HepG2 (cell line): ENCODE data around the gene ZNF652. TPM values are rescaled to one million over a fixed set of nuclear protein-coding genes. Genes with fewer than 3 reads are reported as not detected.

ENCODE experiments used
- CBX5 ChIP-seq: sonication (generic); formaldehyde crosslinking; IDR thresholded peaks from 2 replicates; pipeline ENCODE4 v1.4.0; 2020; ENCODE audit warnings: missing genetic modification reagents, borderline replicate concordance
- CCAR2 ChIP-seq: fragments of 200-400 bp; formaldehyde crosslinking; optimal IDR thresholded peaks from 2 replicates; pipeline ENCODE3; 2018; ENCODE audit warnings: low read depth, mild to moderate bottlenecking, low read length, moderate library complexity
- FIP1L1 ChIP-seq: fragments of 200-400 bp; formaldehyde crosslinking; IDR thresholded peaks from 2 replicates; pipeline ENCODE4 v1.6.1; 2018; ENCODE audit warnings: low read depth, mild to moderate bottlenecking, low read length, moderate library complexity, borderline replicate concordance; ENCODE audit not compliant: insufficient read depth
- GABPA ChIP-seq, 2 experiments: IDR thresholded peaks; 2 replicates each; pipeline ENCODE4 v1.6.1; 2011 to 2016; ENCODE audit warnings: low read depth in 2 of 2, low read length in 1 of 2, missing biosample characterization in 1 of 2, missing genetic modification characterization in 1 of 2
- GLI4 ChIP-seq: sonication (generic); formaldehyde crosslinking; IDR thresholded peaks from 2 replicates; pipeline ENCODE4 v1.5.1; 2020; ENCODE audit warnings: missing genetic modification reagents, mild to moderate bottlenecking, moderate library complexity, borderline replicate concordance
- KLF16 ChIP-seq, 2 experiments: sonication (generic) in 1 of 2; formaldehyde crosslinking in 1 of 2; IDR thresholded peaks; 2 replicates each; pipeline versions ENCODE4 v1.6.1 to v1.8.0; 2016 to 2023; ENCODE audit warnings: missing genetic modification reagents in 2 of 2, missing compliant biosample characterization in 1 of 2
- SMARCC2 ChIP-seq: fragments of 450-650 bp; IDR thresholded peaks from 2 replicates; pipeline ENCODE4 v1.6.1; 2017; ENCODE audit warnings: antibody characterized with exemption, mild to moderate bottlenecking
- SNAPC2 ChIP-seq: sonication (generic); formaldehyde crosslinking; IDR thresholded peaks from 2 replicates; pipeline ENCODE4 v1.8.1; 2022; ENCODE audit warnings: mild to moderate bottlenecking, missing genetic modification reagents
- ZKSCAN5 ChIP-seq: sonication (generic); formaldehyde crosslinking; IDR thresholded peaks from 2 replicates; pipeline ENCODE4 v1.5.1; 2020; ENCODE audit warnings: mild to moderate bottlenecking, missing genetic modification reagents
- ZNF136 ChIP-seq: sonication (generic); formaldehyde crosslinking; IDR thresholded peaks from 2 replicates; pipeline ENCODE4 v1.8.1; 2022; ENCODE audit warnings: low read depth, mild to moderate bottlenecking, moderate library complexity, missing genetic modification reagents
- ZNF274 ChIP-seq: sonication (generic); formaldehyde crosslinking; IDR thresholded peaks from 2 replicates; pipeline ENCODE4 v1.5.1; 2020; ENCODE audit warnings: mild to moderate bottlenecking, missing genetic modification reagents
- ZNF296 ChIP-seq: sonication (generic); formaldehyde crosslinking; conservative IDR thresholded peaks from 2 replicates; pipeline ENCODE4 v1.5.0; 2020; ENCODE audit warnings: mild to moderate bottlenecking, missing genetic modification reagents
- ZNF567 ChIP-seq: sonication (generic); formaldehyde crosslinking; IDR thresholded peaks from 2 replicates; pipeline ENCODE4 v1.8.1; 2023; ENCODE audit warnings: mild to moderate bottlenecking, missing genetic modification reagents, borderline replicate concordance
- ZNF598 ChIP-seq: sonication (generic); formaldehyde crosslinking; IDR thresholded peaks from 2 replicates; pipeline ENCODE4 v1.5.1; 2020; ENCODE audit warnings: mild to moderate bottlenecking, missing genetic modification reagents, borderline replicate concordance
- ZNF777 ChIP-seq: sonication (generic); formaldehyde crosslinking; IDR thresholded peaks from 2 replicates; pipeline ENCODE4 v1.4.0; 2020; ENCODE audit warnings: missing genetic modification reagents
- polyA plus RNA-seq, 8 experiments: library from polyadenylated mRNA; depleted of rRNA in 3 of 8; stranded (reverse) in 7 of 8; unstranded in 1 of 8; fragments of >200 nt; fragmentation: Illumina TruSeq in 4 of 8; extraction: Trizol in 4 of 8; gene quantifications; 2 replicates each; pipeline versions ENCODE4 v1.2.1 to v1.2.3, GENCODE V29; 2011 to 2016; ENCODE audit warnings: low read depth in 4 of 8, missing spikeins in 1 of 8, mixed read lengths in 1 of 8; ENCODE audit not compliant: insufficient read depth in 1 of 8
- total RNA-seq, 5 experiments: library from RNA; depleted of rRNA; stranded (reverse); fragments of >200 nt; fragmentation: Illumina TruSeq; extraction: Trizol; gene quantifications; 2 replicates each; pipeline ENCODE4 v1.2.3, GENCODE V29; 2016; ENCODE audit warnings: low read depth in 1 of 5
- TF ChIP-seq, protein P1 (sequence below): sonication (generic); formaldehyde crosslinking; IDR thresholded peaks from 2 replicates; pipeline ENCODE4 v1.8.1; 2023; ENCODE audit warnings: mild to moderate bottlenecking, missing genetic modification reagents
- TF ChIP-seq, protein P2 (sequence below): sonication (generic); formaldehyde crosslinking; IDR thresholded peaks from 2 replicates; pipeline ENCODE4 v1.8.0; 2022; ENCODE audit warnings: missing genetic modification reagents, low read depth, mild to moderate bottlenecking, borderline replicate concordance
- TF ChIP-seq, protein P3 (sequence below): sonication (generic); formaldehyde crosslinking; IDR thresholded peaks from 2 replicates; pipeline ENCODE4 v1.5.1; 2020; ENCODE audit warnings: mild to moderate bottlenecking, missing genetic modification reagents, moderate library complexity
- TF ChIP-seq, protein P4 (sequence below): IDR thresholded peaks from 2 replicates; pipeline ENCODE4 v1.6.1; 2016; ENCODE audit warnings: low read depth, control low read depth
- TF ChIP-seq, protein P5 (sequence below): sonication (generic); formaldehyde crosslinking; IDR thresholded peaks from 2 replicates; pipeline ENCODE4 v1.5.0; 2020; ENCODE audit warnings: mild to moderate bottlenecking, missing genetic modification reagents, borderline replicate concordance
- TF ChIP-seq, protein P6 (sequence below): sonication (generic); formaldehyde crosslinking; IDR thresholded peaks from 2 replicates; pipeline ENCODE4 v1.4.0; 2020; ENCODE audit warnings: mild to moderate bottlenecking, missing genetic modification reagents
- TF ChIP-seq, protein P7 (sequence below): sonication (generic); formaldehyde crosslinking; IDR thresholded peaks from 2 replicates; pipeline ENCODE4 v1.9.0; 2021; ENCODE audit warnings: missing genetic modification reagents, borderline replicate concordance

The ZNF652 gene
- total and polyA plus RNA-seq, 2 of the 13 experiments (the other 11 are each of a cell fraction or from before 2014, with no cell fraction given), result 16.2 to 30.2 TPM

DNA sequence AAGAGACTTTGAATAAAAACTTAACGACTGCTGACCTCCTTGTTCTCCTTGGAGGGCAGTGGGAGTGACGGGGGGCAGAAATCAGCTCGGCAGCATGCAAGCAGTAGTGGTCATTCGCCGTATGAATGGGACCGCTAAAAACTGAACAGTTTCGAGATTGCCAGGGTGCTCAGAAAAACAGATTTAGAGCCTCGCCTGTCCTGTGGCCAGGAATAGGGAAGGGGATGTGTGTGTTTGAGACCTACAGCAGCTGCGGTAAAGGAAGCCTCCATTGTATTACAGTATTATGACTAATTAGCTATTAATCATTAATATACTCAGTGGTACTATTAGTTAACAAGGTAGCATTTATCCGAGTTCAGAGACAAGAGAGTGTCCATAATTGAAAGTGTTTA lies 670 bp upstream of the ZNF652 start (continued):
- no peak for TF ChIP-seq SNAPC2
- 0 out of 2 replicates have a peak, but pooled peaks have one; percentile 5 for TF ChIP-seq ZNF274 (CRISPR knock-in tag)
- no peak for TF ChIP-seq ZNF567 (CRISPR knock-in tag)
- no peak for TF ChIP-seq SMARCC2
- TF ChIP-seq, protein P1, sequence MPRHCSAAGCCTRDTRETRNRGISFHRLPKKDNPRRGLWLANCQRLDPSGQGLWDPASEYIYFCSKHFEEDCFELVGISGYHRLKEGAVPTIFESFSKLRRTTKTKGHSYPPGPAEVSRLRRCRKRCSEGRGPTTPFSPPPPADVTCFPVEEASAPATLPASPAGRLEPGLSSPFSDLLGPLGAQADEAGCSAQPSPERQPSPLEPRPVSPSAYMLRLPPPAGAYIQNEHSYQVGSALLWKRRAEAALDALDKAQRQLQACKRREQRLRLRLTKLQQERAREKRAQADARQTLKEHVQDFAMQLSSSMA (CRISPR knock-in tag), result 0 out of 2 replicates have a peak, but pooled peaks have one; percentile 41
- TF ChIP-seq ZNF777 (CRISPR knock-in tag), result no peak
- TF ChIP-seq, protein P2, sequence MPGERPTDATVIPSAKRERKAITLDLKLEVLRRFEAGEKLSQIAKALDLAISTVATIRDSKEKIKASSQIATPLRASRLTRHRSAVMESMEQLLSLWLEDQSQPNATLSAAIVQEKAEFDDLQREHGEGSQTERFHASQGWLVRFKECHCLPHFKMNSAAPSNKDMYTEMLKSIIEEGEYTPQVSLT (CRISPR knock-in tag), result no peak
- TF ChIP-seq ZNF598 (CRISPR knock-in tag), result no peak
- TF ChIP-seq CBX5 (CRISPR knock-in tag), result no peak
- no peak for TF ChIP-seq ZKSCAN5
- TF ChIP-seq, protein P3, sequence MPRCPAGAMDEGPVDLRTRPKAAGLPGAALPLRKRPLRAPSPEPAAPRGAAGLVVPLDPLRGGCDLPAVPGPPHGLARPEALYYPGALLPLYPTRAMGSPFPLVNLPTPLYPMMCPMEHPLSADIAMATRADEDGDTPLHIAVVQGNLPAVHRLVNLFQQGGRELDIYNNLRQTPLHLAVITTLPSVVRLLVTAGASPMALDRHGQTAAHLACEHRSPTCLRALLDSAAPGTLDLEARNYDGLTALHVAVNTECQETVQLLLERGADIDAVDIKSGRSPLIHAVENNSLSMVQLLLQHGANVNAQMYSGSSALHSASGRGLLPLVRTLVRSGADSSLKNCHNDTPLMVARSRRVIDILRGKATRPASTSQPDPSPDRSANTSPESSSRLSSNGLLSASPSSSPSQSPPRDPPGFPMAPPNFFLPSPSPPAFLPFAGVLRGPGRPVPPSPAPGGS (CRISPR knock-in tag), result no peak
- TF ChIP-seq, protein P4, sequence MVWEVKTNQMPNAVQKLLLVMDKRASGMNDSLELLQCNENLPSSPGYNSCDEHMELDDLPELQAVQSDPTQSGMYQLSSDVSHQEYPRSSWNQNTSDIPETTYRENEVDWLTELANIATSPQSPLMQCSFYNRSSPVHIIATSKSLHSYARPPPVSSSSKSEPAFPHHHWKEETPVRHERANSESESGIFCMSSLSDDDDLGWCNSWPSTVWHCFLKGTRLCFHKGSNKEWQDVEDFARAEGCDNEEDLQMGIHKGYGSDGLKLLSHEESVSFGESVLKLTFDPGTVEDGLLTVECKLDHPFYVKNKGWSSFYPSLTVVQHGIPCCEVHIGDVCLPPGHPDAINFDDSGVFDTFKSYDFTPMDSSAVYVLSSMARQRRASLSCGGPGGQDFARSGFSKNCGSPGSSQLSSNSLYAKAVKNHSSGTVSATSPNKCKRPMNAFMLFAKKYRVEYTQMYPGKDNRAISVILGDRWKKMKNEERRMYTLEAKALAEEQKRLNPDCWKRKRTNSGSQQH (CRISPR knock-in tag), result 0 out of 2 replicates have a peak, but pooled peaks have one; percentile 31
- TF ChIP-seq, protein P5, sequence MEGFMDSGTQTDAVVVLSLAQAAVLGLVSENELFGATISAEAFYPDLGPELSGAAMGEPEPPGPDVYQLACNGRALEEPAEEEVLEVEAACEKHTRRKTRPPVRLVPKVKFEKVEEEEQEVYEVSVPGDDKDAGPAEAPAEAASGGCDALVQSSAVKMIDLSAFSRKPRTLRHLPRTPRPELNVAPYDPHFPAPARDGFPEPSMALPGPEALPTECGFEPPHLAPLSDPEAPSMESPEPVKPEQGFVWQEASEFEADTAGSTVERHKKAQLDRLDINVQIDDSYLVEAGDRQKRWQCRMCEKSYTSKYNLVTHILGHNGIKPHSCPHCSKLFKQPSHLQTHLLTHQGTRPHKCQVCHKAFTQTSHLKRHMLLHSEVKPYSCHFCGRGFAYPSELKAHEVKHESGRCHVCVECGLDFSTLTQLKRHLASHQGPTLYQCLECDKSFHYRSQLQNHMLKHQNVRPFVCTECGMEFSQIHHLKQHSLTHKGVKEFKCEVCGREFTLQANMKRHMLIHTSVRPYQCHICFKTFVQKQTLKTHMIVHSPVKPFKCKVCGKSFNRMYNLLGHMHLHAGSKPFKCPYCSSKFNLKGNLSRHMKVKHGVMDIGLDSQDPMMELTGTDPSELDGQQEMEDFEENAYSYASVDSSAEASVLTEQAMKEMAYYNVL, result 0 out of 2 replicates have a peak, but pooled peaks have one; percentile 50
- TF ChIP-seq ZNF296 (CRISPR knock-in tag), result no peak
- TF ChIP-seq FIP1L1, result no peak
- peak; percentile 16; the same call in 1 of the 2 replicates for TF ChIP-seq GLI4 (CRISPR knock-in tag)
- TF ChIP-seq, protein P6, sequence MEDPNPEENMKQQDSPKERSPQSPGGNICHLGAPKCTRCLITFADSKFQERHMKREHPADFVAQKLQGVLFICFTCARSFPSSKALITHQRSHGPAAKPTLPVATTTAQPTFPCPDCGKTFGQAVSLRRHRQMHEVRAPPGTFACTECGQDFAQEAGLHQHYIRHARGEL, result no peak
- TF ChIP-seq GABPA (IDR thresholded peaks at IDR 0.05; ENCODE audit: low read depth, low read length), result no peak
- TF ChIP-seq GABPA (CRISPR knock-in tag; IDR thresholded peaks at IDR 0.05; ENCODE audit: low read depth), result no peak
- TF ChIP-seq ZNF136 (CRISPR knock-in tag), result 0 out of 2 replicates have a peak, but pooled peaks have one; percentile 11
- 0 out of 4 replicates have a peak, but pooled peaks of 1 of the 2 experiments have one; percentile 9 for TF ChIP-seq KLF16 (CRISPR knock-in tag; IDR thresholded peaks at IDR 0.05)
- TF ChIP-seq, protein P7, sequence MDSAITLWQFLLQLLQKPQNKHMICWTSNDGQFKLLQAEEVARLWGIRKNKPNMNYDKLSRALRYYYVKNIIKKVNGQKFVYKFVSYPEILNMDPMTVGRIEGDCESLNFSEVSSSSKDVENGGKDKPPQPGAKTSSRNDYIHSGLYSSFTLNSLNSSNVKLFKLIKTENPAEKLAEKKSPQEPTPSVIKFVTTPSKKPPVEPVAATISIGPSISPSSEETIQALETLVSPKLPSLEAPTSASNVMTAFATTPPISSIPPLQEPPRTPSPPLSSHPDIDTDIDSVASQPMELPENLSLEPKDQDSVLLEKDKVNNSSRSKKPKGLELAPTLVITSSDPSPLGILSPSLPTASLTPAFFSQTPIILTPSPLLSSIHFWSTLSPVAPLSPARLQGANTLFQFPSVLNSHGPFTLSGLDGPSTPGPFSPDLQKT (CRISPR knock-in tag), result 0 out of 2 replicates have a peak, but pooled peaks have one; percentile 76
- TF ChIP-seq CCAR2, result no peak
